GM12874 (cell line): Measurements from ENCODE around the gene KCNQ5.

Experiments used
- CTCF ChIP-seq: IDR thresholded peaks from 2 replicates; pipeline ENCODE4 v1.5.1; 2011; ENCODE audit warnings: low read depth, mild to moderate bottlenecking, control low read depth, low read length, moderate library complexity; ENCODE audit not compliant: insufficient read depth

KCNQ5 gene

DNA sequence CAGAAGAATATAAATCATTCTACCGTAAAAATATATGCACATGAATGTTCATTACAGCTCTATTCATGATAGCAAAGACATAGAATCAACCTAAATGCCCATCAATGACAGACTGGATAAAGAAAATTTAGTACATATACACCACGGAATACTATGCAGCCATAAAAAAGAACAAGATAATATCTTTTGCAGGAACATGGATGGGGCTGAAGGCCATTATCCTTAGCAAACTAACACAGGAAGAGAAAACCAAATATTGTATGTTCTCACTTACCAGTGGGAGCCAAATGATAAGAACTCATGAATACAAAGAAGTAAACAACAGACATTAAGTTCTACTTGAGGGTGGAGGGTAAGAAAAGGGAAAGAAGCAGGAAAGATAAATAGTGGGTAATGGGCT is 595.0 kb downstream of the KCNQ5 start:
- no peak for TF ChIP-seq CTCF

DNA sequence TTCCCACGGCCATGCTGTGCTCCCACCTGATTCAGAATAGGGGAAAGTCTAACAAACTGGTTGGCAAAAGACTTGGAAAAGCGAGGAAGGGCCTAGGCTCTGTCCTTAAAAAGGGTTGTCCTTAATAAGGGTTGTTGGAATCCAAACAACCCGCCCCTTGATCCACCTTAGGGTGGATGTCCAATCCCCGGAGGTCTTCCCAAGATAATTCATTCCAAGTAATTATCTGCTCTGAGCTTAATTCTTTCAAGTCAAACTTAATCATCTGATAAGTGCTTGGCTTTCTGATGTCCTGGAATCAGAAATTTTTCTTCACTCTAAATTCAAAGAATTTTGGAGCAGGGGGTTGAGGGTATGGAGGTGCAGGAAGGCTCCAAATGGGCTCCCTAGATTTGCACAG is 603.5 kb downstream of the KCNQ5 start, which contains the start of gene KHDC1L:
TSS of gene KHDC1L (minus strand) at position 101 of the 400 bp plus-strand sequence. CDS start at position 13, 88 bp downstream.
- no peak for TF ChIP-seq CTCF

DNA sequence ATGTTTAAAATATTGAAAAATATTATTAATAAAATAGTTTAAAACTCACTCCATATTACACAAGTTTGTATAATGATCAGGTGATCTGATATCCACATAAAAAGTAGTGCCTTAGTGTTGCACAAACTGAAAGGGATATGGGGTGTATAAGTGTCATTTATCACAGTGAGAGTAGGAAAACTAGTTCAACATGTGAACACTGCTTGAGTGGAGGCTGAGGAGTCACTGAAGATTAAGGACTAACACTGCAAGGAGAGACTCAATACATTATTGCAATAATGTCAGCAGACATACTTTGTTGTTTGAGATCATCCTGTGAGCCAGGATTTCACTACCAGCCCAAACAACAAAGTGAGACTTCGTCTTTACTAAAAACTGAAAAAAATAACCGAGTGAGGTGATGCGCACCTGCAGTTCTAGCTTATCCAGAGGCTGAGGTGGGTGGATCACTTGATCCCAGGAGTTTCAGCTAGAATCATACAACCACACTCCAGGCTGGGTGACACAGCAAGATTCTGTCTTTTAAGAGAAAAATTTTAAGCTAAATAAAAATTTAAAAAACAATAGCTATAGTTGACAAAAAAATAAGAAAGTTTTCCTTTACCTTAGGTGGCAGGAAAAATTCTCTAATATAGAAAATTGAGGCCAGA is 605.9 kb downstream of the KCNQ5 start:
- no peak for TF ChIP-seq CTCF

GRCh38 chr6:73231986-73232391 is 610.1 kb downstream of the KCNQ5 start:
- TF ChIP-seq CTCF, result no peak

DNA sequence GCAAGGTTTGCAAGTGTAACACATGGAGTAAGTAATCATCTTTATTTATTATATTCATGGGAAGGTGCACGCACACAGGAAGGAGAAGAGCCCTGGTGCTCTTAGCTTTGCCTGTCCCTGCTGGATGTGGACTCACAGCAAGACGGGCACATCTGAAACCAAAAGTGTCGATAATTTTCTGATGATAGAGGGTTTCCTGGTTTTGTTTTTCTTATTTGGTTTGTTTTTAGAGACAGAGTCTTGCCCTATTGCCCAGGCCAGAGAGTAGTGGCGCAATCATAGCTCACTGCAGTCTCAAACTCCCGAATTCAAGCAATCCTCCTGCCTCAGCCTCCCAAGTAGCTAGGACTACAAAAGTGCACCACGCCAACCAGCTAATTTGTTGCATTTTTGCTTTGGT is 611.2 kb downstream of the KCNQ5 start:
- no peak for TF ChIP-seq CTCF

- no peak for TF ChIP-seq CTCF
Observed at GRCh38 chr6:73234733-73235132, 612.9 kb downstream of the KCNQ5 start.

- no peak for TF ChIP-seq CTCF
Observed at GRCh38 chr6:73236144-73236750, 614.4 kb downstream of the KCNQ5 start.
